Measurements from ENCODE around the gene PRADC1.
A peak's percentile ranks its signal among the peaks of the same experiment; 100 is the strongest.

The PRADC1 gene

DNA sequence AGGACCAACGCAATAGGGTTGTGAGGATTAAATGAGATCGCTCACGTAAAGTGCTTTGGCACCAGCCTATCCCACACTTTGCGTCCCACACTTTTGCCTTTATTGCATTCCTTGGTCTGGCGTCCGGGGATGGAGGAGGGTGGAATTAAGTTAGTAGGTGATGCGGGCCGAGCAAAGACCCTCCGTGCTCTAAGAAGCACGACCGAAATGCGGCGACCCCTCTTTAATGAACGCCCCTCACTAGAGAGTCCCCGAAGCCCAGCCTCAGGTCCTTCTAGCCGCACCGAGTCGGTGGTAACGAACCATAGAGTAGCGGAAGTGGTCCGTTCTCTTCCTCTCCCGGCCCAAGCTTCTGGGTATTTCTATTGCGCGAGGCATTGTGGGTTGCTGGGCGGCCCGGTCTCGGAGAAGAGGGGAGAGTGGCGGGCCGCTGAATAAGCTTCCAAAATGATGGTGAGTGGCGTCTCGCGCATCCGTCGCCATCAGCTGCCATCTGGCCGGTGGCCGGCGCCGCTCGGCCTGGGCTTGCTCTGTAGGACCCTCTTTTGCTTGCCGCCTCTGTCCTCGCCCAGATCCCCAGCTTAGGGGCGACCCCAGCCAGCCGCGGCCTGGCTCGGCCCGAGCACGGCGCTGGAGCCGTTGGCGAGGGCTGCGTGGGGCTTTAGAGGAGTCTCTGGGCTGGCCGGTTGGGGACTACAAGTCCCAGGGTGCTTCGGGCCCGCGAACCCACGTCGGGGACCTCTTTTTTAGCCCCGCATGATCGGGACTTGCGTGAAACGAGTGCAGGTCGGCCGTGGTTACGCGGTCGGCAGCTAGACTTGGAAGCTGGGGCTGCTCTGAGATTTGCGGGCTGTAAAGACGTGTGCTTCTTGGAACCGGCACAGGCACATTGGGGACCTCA is 1.1 kb upstream of the PRADC1 start, which contains the start of gene CCT7:
Gene CCT7, plus strand, starts transcription at position 377 of the 901 bp plus-strand sequence. Its CDS starts 71 bp downstream, at position 448.
- DNase-seq = peak; percentile 82 to 86

GRCh38 chr2:73232403-73233153 is 461 bp downstream of the PRADC1 start:
- peak; percentile 45 to 54 for DNase-seq

- DNase-seq = no peak
Measured at GRCh38 chr2:73228631-73229030, 4.4 kb downstream of the PRADC1 start.

DNA sequence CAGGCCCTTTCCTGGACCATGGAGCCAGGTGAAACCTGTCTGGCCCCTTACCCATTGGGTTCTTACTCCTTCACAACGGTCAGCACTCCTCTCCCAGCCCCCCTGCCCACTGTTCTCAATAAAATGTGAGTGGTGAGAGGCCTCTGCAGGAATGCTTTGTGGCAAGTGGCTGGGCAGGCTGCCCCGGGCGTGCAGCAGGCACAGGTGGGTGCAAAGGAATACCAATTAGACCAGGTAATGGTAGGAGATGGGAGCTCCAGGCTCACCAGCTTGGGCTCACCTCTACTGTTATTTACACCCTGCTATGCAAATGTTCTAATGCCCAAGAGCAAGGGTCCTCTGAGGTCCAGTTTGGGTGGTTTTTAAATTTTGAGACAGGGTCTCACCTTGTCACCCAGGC is 6.0 kb downstream of the PRADC1 start:
- DNase-seq = no peak

DNA sequence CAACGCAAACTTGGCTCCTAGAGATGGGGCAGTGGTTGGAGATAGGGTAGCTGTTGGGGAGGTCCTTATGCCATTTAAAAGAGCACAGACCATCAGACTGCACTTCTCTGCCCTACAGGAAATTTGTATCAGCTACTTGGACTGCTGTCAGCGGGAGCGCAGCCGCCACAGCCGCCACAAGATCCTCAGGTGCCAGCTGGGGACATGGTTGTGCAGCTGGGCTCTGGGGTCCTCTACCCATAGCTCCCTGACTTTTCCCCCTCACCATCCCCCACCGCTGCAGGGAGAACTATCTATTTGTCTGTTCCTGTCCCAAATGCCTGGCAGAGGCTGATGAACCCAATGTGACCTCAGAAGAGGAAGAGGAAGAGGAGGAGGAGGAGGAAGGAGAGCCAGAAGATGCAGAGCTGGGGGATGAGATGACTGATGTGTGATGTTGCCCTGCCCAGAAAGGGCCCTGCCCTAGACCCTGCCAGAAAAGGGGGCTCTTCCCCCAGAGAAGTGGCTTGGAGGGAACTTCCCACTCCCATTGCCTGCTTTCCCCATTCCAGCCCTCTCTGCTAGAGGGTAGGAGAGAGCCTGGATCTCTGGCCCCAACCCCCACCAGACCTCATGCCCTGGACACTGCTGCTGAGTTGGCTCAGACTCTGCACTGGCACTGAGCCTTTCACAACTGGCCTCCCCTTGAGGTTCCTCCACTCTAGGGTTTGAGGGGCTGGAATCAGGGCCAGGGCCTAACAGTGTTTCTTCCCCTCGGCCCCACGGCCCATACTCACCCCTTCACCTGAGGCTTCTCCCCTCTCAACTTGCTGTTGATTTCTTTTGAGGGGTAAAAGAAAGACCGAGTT is 7.3 kb downstream of the PRADC1 start:
- DNase-seq = no peak

- DNase-seq = no peak
Measured at GRCh38 chr2:73223821-73224220, 9.2 kb downstream of the PRADC1 start.

GRCh38 chr2:73218298-73218697 is 14.7 kb downstream of the PRADC1 start:
- DNase-seq = no peak

DNA sequence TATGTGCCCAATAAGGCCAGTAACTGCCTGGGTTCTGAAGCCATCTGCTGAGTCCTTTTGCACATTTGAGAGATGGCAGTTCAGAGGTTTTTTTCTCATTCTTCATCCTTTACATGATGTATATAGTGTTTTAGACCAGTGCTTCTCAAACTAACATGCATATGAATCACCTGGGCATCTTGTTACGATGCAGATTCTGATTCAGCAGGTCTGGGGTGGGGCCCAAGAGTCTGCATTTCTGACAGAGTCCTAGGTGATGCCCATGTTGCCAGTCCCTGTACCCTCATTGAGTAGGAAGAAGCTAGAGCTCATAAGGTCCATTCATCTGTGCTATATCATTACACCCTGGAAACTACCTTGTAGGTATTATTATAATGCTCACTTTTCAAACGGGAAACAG is 15.2 kb downstream of the PRADC1 start:
- DNase-seq = no peak

- DNase-seq = no peak
Measured at GRCh38 chr2:73217160-73217559, 15.9 kb downstream of the PRADC1 start.

- no peak for DNase-seq
Measured at GRCh38 chr2:73215254-73215653, 17.8 kb downstream of the PRADC1 start.

GRCh38 chr2:73214120-73215035 is 18.7 kb downstream of the PRADC1 start, which contains the start of gene SMYD5:
Gene SMYD5 (plus strand): TSS chr2:73214245. CDS start chr2:73214267, 22 bp downstream.
- peak; percentile 96 to 97 for DNase-seq

- peak; percentile 80 to 85 for DNase-seq
Measured at GRCh38 chr2:73212448-73213176, 20.4 kb downstream of the PRADC1 start.

GRCh38 chr2:73212098-73212447 is 21.0 kb downstream of the PRADC1 start:
- no peak for DNase-seq

GRCh38 chr2:73210696-73211095 is 22.3 kb downstream of the PRADC1 start:
- no peak for DNase-seq

- no peak for DNase-seq
Measured at GRCh38 chr2:73210019-73210418, 23.0 kb downstream of the PRADC1 start.

GRCh38 chr2:73208258-73208657 is 24.8 kb downstream of the PRADC1 start:
- DNase-seq = no peak

GRCh38 chr2:73205611-73206010 is 27.4 kb downstream of the PRADC1 start:
- DNase-seq = no peak

DNA sequence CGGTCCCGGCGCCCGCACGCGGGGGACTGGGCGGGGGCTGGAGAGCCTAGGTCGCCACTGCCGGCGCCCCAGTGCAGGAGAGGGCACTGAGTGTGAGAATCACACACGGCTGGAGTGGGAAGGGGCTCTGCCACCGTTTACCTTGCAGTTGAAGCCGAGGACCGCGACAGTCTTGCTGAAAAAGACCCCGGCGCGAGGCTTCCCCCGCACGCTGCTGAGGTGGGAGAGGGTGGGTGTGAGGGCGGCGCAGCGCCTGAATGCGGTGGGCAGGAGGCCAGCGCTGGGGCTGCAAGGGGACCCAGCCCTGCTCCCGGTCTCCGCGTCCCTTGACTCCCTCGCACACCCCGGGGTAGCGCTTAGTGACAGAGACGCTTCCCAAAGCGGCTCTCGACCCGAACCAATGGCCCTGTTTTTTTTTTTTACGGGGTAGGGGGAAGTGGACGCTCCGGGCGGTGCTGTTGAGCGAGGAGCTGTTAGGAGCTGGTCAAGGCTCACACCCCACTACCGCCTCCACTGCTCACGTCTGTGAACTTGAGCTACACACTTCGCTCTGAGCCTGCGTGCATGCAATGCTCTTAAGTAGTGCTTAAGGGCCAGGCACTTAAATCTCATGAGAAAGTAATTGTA is 29.9 kb downstream of the PRADC1 start:
- DNase-seq = no peak

- DNase-seq = peak in 1 of 2 experiments; percentile 19
Measured at GRCh38 chr2:73202156-73203054, 30.6 kb downstream of the PRADC1 start, which contains the start of gene NOTO. Gene NOTO (plus strand): TSS chr2:73202574. CDS start chr2:73202667, 93 bp downstream.

Data from activated CD4-positive, alpha-beta T cell treated with anti-CD3 and anti-CD28 coated beads, Interleukin-2, amount 50 U/mL, for 48 hours (primary cell).